Measurements from ENCODE around the gene DUSP11. TPM values are rescaled to one million over a fixed set of nuclear protein-coding genes. Genes with fewer than 3 reads are reported as not detected.

The DUSP11 gene
- total and polyA plus RNA-seq, 2 of the 13 experiments (the other 11 are each of a cell fraction or from before 2014, with no cell fraction given): 30.5 to 36.2 TPM

DNA sequence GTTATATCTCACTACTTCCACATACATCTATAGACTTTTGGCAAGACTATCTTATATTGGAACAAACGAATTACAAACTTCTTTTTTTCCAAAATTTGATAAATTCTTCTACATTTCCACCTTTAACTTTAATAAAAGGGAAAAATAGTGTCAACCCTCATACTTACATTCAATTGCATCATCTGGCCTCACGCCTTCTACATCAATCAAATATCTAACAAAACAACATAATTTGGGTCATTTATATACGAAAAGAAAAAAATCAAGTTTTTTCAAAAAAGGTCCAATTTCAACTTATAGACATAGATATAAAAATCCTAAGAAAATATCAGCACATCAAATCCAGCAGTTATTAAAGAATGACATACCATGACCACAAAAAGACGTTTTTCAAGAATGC, 12.9 kb downstream of the DUSP11 start:
- in situ Hi-C loops (cut with HindIII; ENCODE audit: extremely low pct_ligation_motif_present, low pct_unique_long_range_greater_than_20kb) (no loop called here), intact Hi-C loops (cut with micrococcal nuclease; ENCODE audit: unreplicated experiment) (no loop called here)
- Histone ChIP-seq H3K27me3 (ENCODE audit: control insufficient read depth in 1 of 2, insufficient read depth in 2 of 2, low read length in 2 of 2) (no peaks in the 10 kb centered on the region), H2AFZ (ENCODE audit: low read length) (no peak overlapping the region), H4K20me1 (ENCODE audit: insufficient read depth, low read length) (no peaks in the 10 kb centered on the region), H3K79me2 (ENCODE audit: insufficient read depth, low read length) (no peaks in the 10 kb centered on the region), H3K9ac (ENCODE audit: insufficient read depth, low read depth, low read length) (no peak overlapping the region), H3K4me1 (ENCODE audit: insufficient read depth, low read length) (no peaks in the 10 kb centered on the region), H3K4me2 (ENCODE audit: low read depth, low read length) (no peak overlapping the region), H3K4me3 (replicated peaks in 1 of 3; ENCODE audit: insufficient read depth in 1 of 3, low read depth in 2 of 3, low read length in 3 of 3) (no peak overlapping the region), H3K9me3 (ENCODE audit: low read length) (no peaks in the 10 kb centered on the region), H3K36me3 (replicated peaks in 1 of 2; ENCODE audit: control insufficient read depth in 1 of 2, insufficient read depth in 2 of 2, low read length in 2 of 2) (peaks cover 30 to 80% of the 10 kb centered on the region in 2 experiments), H3K27ac (ENCODE audit: extremely low read length, insufficient read depth, low read length) (no peak overlapping the region)
- WGBS (ENCODE audit: low lambda C conversion rate): 95% methylated on average over 4 of the region's 4 CpGs
- no peak for DNase-seq (ENCODE audit: low spot score)
- no peak for ATAC-seq
- FAIRE-seq: no peak
- CTCF ChIA-PET (ENCODE audit: low intra/inter-chr PET ratio, low total read pairs): no interaction called here
- TF ChIP-seq NCOA2 (CRISPR knock-in tag; IDR thresholded peaks at IDR 0.05) (no peak), ZNF44 (CRISPR knock-in tag; IDR thresholded peaks at IDR 0.05) (no peak), ARNT (IDR thresholded peaks at IDR 0.05) (no peak)
- POLR2A ChIA-PET: no interaction called here
- no TSS peak for BruUV-seq (replicated peaks)

DNA sequence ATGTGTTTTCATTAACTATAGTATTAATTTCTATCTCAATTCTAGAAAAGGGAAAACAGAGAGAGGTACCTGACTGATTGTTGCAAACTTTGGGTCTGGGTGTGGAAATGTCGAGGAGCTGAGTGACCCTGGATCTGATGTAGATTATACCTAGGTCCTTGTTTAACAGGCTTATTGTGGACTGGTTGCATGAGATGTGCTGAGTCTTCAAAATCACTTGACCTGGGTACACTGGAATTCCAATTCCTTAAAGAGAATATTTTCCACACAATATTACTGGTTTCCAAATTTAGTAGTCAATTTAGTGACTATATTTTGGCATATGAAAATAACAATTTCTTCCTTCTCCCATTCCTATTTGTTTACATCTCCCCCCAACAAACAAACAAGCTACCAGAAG, 13.6 kb downstream of the DUSP11 start:
- H3K4me3 ChIP-seq (replicated peaks in 1 of 3; ENCODE audit: insufficient read depth in 1 of 3, low read depth in 2 of 3, low read length in 3 of 3): no peak overlapping the region
- no peaks in the 10 kb centered on the region for H3K4me1 ChIP-seq (ENCODE audit: insufficient read depth, low read length)
- 100% methylated on average over 1 of the region's 1 CpG for WGBS (ENCODE audit: low lambda C conversion rate)
- TF ChIP-seq MAFK (conservative IDR thresholded peaks at IDR 0.05 in 1 of 2, IDR thresholded peaks at IDR 0.05 in 1 of 2; ENCODE audit: low read length in 2 of 2) (peak; percentile 75), MAFF (IDR thresholded peaks at IDR 0.05; ENCODE audit: low read depth, low read length) (peak; percentile 61), SRSF1 (optimal IDR thresholded peaks at IDR 0.05; ENCODE audit: low read depth, low read length) (no peak)
- H3K79me2 ChIP-seq (ENCODE audit: insufficient read depth, low read length): no peaks in the 10 kb centered on the region
- no peak overlapping the region for H2AFZ ChIP-seq (ENCODE audit: low read length)
- ATAC-seq (no peak), FAIRE-seq (no peak), DNase-seq (ENCODE audit: low spot score) (no peak)
- H3K27me3 ChIP-seq (ENCODE audit: control insufficient read depth in 1 of 2, insufficient read depth in 2 of 2, low read length in 2 of 2): no peaks in the 10 kb centered on the region
- peaks cover 29 to 86% of the 10 kb centered on the region in 2 experiments for H3K36me3 ChIP-seq (replicated peaks in 1 of 2; ENCODE audit: control insufficient read depth in 1 of 2, insufficient read depth in 2 of 2, low read length in 2 of 2)
- no peaks in the 10 kb centered on the region for H3K9me3 ChIP-seq (ENCODE audit: low read length)
- in situ Hi-C loops (cut with HindIII; ENCODE audit: extremely low pct_ligation_motif_present, low pct_unique_long_range_greater_than_20kb) (no loop called here), intact Hi-C loops (cut with micrococcal nuclease; ENCODE audit: unreplicated experiment) (no loop called here)
- H4K20me1 ChIP-seq (ENCODE audit: insufficient read depth, low read length): no peaks in the 10 kb centered on the region; the same call in 1 of the 2 replicates
- ChIA-PET CTCF (ENCODE audit: low intra/inter-chr PET ratio, low total read pairs) (no interaction called here), POLR2A (no interaction called here)
- H3K27ac ChIP-seq (ENCODE audit: extremely low read length, insufficient read depth, low read length): no peak overlapping the region
- no peak overlapping the region for H3K4me2 ChIP-seq (ENCODE audit: low read depth, low read length)
- no peak overlapping the region for H3K9ac ChIP-seq (ENCODE audit: insufficient read depth, low read depth, low read length)
- BruUV-seq (replicated peaks): no TSS peak
